ACC112 (cell line): ENCODE results near the gene HS2ST1.

ENCODE experiments used
- H2AFZ ChIP-seq: fragments of 200-600 bp; sonication (generic); one replicate; pipeline ENCODE4 v1.6.0; 2017; ENCODE audit warnings: antibody characterized with exemption, low read length; ENCODE audit not compliant: unreplicated experiment
- H3K27ac ChIP-seq: fragments of 200-600 bp; sonication (generic); 2 replicates; pipeline ENCODE4 v1.5.1; 2014; ENCODE audit warnings: low read depth, mild to moderate bottlenecking, antibody characterized with exemption, low read length, moderate library complexity
- H3K27me3 ChIP-seq: fragments of 200-600 bp; sonication (generic); 2 replicates; pipeline ENCODE4 v1.6.1; 2014; ENCODE audit warnings: mild to moderate bottlenecking, antibody characterized with exemption, low read length, moderate library complexity, mixed read lengths; ENCODE audit not compliant: insufficient read depth
- H3K36me3 ChIP-seq: fragments of 200-600 bp; sonication (generic); 2 replicates; pipeline ENCODE4 v1.6.1; 2016; ENCODE audit warnings: mild to moderate bottlenecking, antibody characterized with exemption, low read length, moderate library complexity, mixed read lengths; ENCODE audit not compliant: insufficient read depth
- H3K4me1 ChIP-seq: fragments of 200-600 bp; sonication (generic); one replicate; pipeline ENCODE4 v1.6.1; 2016; ENCODE audit warnings: low read length, mixed read lengths; ENCODE audit not compliant: insufficient read depth, unreplicated experiment, control insufficient read depth
- H3K4me3 ChIP-seq: fragments of 200-600 bp; sonication (generic); 2 replicates; pipeline ENCODE4 v1.5.1; 2014; ENCODE audit warnings: mild to moderate bottlenecking, low read depth, low read length
- H3K79me2 ChIP-seq: fragments of 200-600 bp; sonication (generic); one replicate; pipeline ENCODE4 v1.6.0; 2016; ENCODE audit warnings: low read length; ENCODE audit not compliant: control insufficient read depth, unreplicated experiment, insufficient read depth

Gene HS2ST1

GRCh38 chr1:86925742-86926141 lies 11.3 kb downstream of the HS2ST1 start:
- H3K4me3 ChIP-seq, result no peak overlapping the region
- H3K27ac ChIP-seq, result no peak overlapping the region
- H3K4me1 ChIP-seq, result peaks cover 10% of the 10 kb centered on the region
- H3K79me2 ChIP-seq, result peaks cover 22% of the 10 kb centered on the region
- H2AFZ ChIP-seq, result no peak overlapping the region
- H3K36me3 ChIP-seq, result peaks cover 6% of the 10 kb centered on the region; the same call in 1 of the 2 replicates
- no peaks in the 10 kb centered on the region for H3K27me3 ChIP-seq

- Histone ChIP-seq H3K4me1 (peaks cover 10% of the 10 kb centered on the region), H3K27ac (no peak overlapping the region), H3K36me3 (peaks cover 1% of the 10 kb centered on the region; the same call in 1 of the 2 replicates), H3K79me2 (peaks cover 18% of the 10 kb centered on the region), H3K27me3 (no peaks in the 10 kb centered on the region), H2AFZ (no peak overlapping the region), H3K4me3 (no peak overlapping the region)
Observed at GRCh38 chr1:86926883-86927282, 12.4 kb downstream of the HS2ST1 start.

- peaks cover 10% of the 10 kb centered on the region for H3K4me1 ChIP-seq
- H3K79me2 ChIP-seq, result peaks cover 20% of the 10 kb centered on the region
- H2AFZ ChIP-seq, result no peak overlapping the region
- H3K27ac ChIP-seq, result no peak overlapping the region
- H3K36me3 ChIP-seq, result no peaks in the 10 kb centered on the region
- no peaks in the 10 kb centered on the region for H3K27me3 ChIP-seq
- H3K4me3 ChIP-seq, result no peak overlapping the region
Observed at GRCh38 chr1:86928819-86929218, 14.4 kb downstream of the HS2ST1 start.

GRCh38 chr1:86933051-86933450 lies 18.6 kb downstream of the HS2ST1 start:
- Histone ChIP-seq H3K4me1 (peaks cover 6% of the 10 kb centered on the region), H3K27ac (no peak overlapping the region), H3K27me3 (no peaks in the 10 kb centered on the region), H3K79me2 (peaks cover 14% of the 10 kb centered on the region), H3K36me3 (no peaks in the 10 kb centered on the region), H3K4me3 (no peak overlapping the region), H2AFZ (no peak overlapping the region)

GRCh38 chr1:86933562-86934377 lies 19.3 kb downstream of the HS2ST1 start:
- H2AFZ ChIP-seq, result no peak overlapping the region
- H3K4me1 ChIP-seq, result peaks cover 9% of the 10 kb centered on the region
- no peak overlapping the region for H3K4me3 ChIP-seq
- peaks cover 12% of the 10 kb centered on the region for H3K79me2 ChIP-seq
- H3K27ac ChIP-seq, result no peak overlapping the region
- no peaks in the 10 kb centered on the region for H3K36me3 ChIP-seq
- H3K27me3 ChIP-seq, result no peaks in the 10 kb centered on the region

- H3K27ac ChIP-seq, result no peak overlapping the region
- no peaks in the 10 kb centered on the region for H3K36me3 ChIP-seq
- no peaks in the 10 kb centered on the region for H3K27me3 ChIP-seq
- no peak overlapping the region for H2AFZ ChIP-seq
- no peak overlapping the region for H3K4me3 ChIP-seq
- H3K79me2 ChIP-seq, result peaks cover 16% of the 10 kb centered on the region
- H3K4me1 ChIP-seq, result peaks cover 15% of the 10 kb centered on the region
Observed at GRCh38 chr1:86938450-86938849, 24.0 kb downstream of the HS2ST1 start.

GRCh38 chr1:86938855-86939254 lies 24.4 kb downstream of the HS2ST1 start:
- H3K36me3 ChIP-seq, result no peaks in the 10 kb centered on the region
- peaks cover 15% of the 10 kb centered on the region for H3K4me1 ChIP-seq
- H3K79me2 ChIP-seq, result peaks cover 14% of the 10 kb centered on the region
- no peaks in the 10 kb centered on the region for H3K27me3 ChIP-seq
- no peak overlapping the region for H3K4me3 ChIP-seq
- no peak overlapping the region for H3K27ac ChIP-seq
- H2AFZ ChIP-seq, result no peak overlapping the region

GRCh38 chr1:86939406-86939805 lies 25.0 kb downstream of the HS2ST1 start:
- Histone ChIP-seq H2AFZ (no peak overlapping the region), H3K4me3 (no peak overlapping the region), H3K27ac (no peak overlapping the region), H3K36me3 (no peaks in the 10 kb centered on the region), H3K79me2 (peaks cover 9% of the 10 kb centered on the region), H3K4me1 (peaks cover 15% of the 10 kb centered on the region), H3K27me3 (no peaks in the 10 kb centered on the region)

- Histone ChIP-seq H3K36me3 (no peaks in the 10 kb centered on the region), H3K4me3 (no peak overlapping the region), H3K4me1 (peaks cover 15% of the 10 kb centered on the region), H2AFZ (no peak overlapping the region), H3K79me2 (peaks cover 8% of the 10 kb centered on the region), H3K27ac (no peak overlapping the region), H3K27me3 (no peaks in the 10 kb centered on the region)
Observed at GRCh38 chr1:86940599-86940998, 26.2 kb downstream of the HS2ST1 start.

- peaks cover 8% of the 10 kb centered on the region for H3K79me2 ChIP-seq
- H3K4me3 ChIP-seq, result no peak overlapping the region
- H2AFZ ChIP-seq, result no peak overlapping the region
- H3K27me3 ChIP-seq, result no peaks in the 10 kb centered on the region
- no peaks in the 10 kb centered on the region for H3K36me3 ChIP-seq
- no peak overlapping the region for H3K27ac ChIP-seq
- H3K4me1 ChIP-seq, result peaks cover 15% of the 10 kb centered on the region
Observed at GRCh38 chr1:86942042-86942441, 27.6 kb downstream of the HS2ST1 start.

- Histone ChIP-seq H2AFZ (no peak overlapping the region), H3K36me3 (no peaks in the 10 kb centered on the region), H3K4me1 (peaks cover 15% of the 10 kb centered on the region), H3K27me3 (no peaks in the 10 kb centered on the region), H3K27ac (no peak overlapping the region), H3K79me2 (peaks cover 8% of the 10 kb centered on the region), H3K4me3 (no peak overlapping the region)
Observed at GRCh38 chr1:86942743-86943142, 28.3 kb downstream of the HS2ST1 start.
